Stomach (tissue), 4 donors: Measurements from ENCODE around the gene TBC1D32.

Experiments
- CTCF ChIP-seq, 7 experiments: fragments of 450-650 bp in 4 of 7; fragments of 200-600 bp in 3 of 7; sonication (generic) in 3 of 7; IDR thresholded peaks; one replicate each; pipeline ENCODE4 v1.5.1; 2016 to 2019; ENCODE audit warnings: antibody characterized with exemption in 7 of 7, control low read depth in 2 of 7, mild to moderate bottlenecking in 1 of 7
- POLR2A ChIP-seq, 4 donors: fragments of 450-650 bp; IDR thresholded peaks; one replicate each; pipeline ENCODE4 v1.6.1; 2016; ENCODE audit warnings: antibody characterized with exemption in 4 of 4, control low read depth in 2 of 4, mild to moderate bottlenecking in 1 of 4, moderate library complexity in 1 of 4

GRCh38 chr6:121302882-121303281, 31.4 kb downstream of the TBC1D32 start:
- TF ChIP-seq POLR2A (IDR thresholded peaks at IDR 0.05) (no peak), CTCF (IDR thresholded peaks at IDR 0.05) (no peak)
